ENCODE data around the gene TAF4.
"Not testable (repeated sequence)": the region's sequence is repeated elsewhere in the genome, so short reads cannot be mapped to it uniquely, and the experiment has no call there.

TAF4 gene

GRCh38 chr20:61974357-61974665 lies 91.4 kb downstream of the TAF4 start:
- FAIRE-seq, result no peak

- no peak for FAIRE-seq
These were observed 91.9 kb downstream of the TAF4 start for GRCh38 chr20:61973515-61974356.

GRCh38 chr20:61972636-61973508 lies 92.8 kb downstream of the TAF4 start:
- no peak for FAIRE-seq

- not testable (repeated sequence) for FAIRE-seq
These were observed 94.1 kb downstream of the TAF4 start for GRCh38 chr20:61971595-61971994.

DNA sequence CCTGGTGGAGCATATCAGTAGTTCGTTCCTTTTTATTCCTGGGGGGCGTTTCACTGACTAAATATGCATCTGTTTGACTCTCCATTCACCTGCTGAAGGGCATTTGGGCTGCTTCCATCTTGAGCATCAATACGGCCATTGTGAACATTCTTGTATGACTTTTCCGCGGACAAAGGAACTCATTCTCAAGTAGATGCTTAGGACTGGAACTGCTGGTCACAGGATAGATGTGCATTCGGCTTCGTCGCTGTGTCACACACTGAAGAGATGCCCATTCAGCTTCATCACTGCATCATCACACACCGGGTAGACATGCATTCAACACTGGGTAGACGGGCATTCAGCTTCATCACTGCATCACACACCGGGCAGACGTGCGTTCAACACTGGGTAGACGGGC lies 95.3 kb downstream of the TAF4 start:
- no peak for FAIRE-seq

DNA sequence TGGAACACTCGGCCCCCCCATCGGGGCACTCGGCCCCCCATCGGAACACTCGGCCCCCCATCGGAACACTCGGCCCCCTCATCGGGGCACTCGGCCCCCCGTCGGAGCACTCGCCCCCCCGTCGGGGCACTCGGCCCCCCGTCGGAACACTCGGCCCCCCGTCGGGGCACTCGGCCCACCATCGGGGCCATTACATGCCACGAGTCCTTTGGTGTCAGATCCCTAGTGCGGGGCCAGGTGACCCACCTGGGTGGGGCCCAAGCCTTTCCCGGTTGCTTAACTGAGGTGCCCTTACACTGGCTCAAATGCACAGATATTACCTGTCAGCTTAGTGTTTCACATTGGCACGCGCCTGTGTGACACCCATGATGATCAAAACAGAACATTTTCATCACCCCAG lies 95.9 kb downstream of the TAF4 start:
- no peak for FAIRE-seq

DNA sequence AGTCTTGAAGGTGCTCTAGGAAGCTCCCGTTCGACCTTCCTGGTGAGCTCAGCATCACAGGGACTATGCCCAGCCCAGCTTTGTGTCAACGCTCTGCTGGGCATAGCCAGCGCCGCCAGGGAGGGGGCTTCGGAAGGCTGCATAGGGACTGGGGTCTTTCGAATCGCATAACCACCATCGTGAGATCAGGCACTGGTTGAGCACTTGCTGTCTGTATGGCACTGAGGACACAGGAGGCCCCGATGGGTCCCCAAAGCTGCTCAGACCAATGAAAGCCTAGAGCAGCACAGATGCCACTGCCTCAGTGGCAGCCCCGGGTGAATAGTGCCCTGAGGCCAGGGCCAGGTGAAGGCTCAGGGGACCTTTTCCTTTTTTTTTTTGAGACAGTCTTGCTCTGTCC lies 96.7 kb downstream of the TAF4 start:
- FAIRE-seq, result no peak

DNA sequence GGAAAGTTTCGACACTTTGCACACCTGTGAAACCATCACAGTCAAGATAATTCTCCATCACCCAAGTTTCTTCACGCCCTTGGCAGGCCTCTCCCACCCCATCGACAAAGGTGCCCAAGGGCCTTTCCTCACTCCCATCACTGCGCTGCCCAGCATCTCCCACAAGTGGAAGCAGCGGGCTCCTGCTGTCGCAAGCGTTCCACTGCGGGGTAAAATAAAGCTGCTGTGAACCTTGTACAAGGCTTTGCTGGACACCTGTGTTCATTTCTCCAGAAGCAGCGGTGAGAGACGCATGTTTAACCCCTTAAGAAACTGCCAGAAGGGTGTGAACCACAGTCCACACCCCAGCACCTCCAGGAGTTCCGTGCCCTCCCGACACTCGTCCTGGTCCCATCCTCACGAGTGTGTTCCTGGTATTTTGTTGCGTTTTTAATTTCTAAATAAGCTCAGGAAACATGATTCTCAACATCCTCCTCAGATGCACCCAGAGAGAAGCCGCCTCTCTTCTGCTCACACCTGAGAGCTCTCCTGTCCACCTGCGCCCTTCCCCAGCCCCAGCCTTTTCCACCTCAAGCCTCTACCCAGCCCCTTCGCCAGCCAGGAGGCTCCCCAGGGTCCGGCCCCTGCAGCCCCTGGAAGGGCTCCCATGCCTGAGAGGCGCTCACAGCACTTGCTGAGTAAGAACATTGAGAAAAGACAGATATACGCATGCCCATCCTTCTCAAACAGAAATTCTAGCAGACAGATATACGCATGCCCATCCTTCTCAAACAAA lies 97.5 kb downstream of the TAF4 start:
- no peak for FAIRE-seq

DNA sequence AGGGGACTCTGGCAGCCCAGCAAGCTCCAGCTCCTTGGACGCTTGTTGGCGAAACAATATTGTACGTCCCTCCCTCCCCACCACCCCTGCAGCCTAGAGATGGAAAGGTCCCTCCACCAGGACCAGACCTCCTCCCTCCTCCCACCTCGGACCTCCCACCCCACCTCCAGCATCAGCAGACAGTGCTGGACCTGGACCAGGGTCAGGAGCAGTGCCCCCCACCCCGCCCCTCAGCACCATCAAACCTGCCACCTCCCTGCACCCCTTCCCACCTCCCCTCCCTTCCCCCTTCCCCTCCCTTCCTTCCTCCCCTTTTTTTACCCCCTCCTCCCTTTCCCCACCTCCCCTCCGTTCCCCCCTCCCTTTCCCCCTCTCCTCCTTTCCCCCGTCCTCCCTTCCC lies 98.4 kb downstream of the TAF4 start:
- no peak for FAIRE-seq

DNA sequence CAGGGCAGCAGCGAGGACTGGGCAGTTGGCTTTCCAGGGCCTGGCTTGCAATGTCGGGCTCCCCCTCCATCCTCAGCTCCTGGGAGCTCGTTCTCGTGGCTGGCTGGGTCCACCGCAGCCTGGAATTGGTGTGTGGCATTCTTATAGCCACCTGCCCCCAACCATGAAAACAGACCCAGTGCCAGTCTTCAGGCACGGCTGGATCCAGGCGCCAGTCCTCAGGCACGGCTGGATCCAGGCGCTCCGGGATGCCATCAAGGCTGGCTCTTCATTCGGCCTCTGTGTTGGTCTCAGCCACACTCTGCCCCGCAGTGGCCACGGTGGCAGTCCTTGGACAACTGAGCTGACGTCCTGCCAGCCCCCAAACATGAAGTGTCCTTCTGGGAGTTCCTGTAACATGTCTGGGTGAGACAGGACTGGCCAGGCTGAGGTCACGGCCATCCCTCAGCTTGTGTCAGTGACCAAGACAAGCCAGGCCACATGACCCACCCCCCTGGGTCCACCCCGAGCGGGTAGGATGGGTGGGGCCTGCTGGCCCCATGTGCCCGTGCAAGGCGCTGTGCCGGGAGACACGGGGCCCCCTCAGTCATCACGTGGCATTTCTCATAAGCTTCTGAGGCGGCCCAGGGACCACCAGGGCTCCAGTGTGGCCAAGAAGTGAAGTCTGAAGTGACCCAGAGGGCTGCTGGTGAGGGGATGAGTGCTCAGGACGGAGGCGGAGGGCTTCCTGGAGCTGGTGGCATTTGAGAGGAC lies 99.0 kb downstream of the TAF4 start:
- no peak for FAIRE-seq

- FAIRE-seq, result no peak
These were observed 99.8 kb downstream of the TAF4 start for GRCh38 chr20:61965606-61966491.

GRCh38 chr20:61964675-61965605 lies 100.7 kb downstream of the TAF4 start:
- FAIRE-seq, result no peak

- FAIRE-seq, result no peak
These were observed 101.6 kb downstream of the TAF4 start for GRCh38 chr20:61963885-61964674.

DNA sequence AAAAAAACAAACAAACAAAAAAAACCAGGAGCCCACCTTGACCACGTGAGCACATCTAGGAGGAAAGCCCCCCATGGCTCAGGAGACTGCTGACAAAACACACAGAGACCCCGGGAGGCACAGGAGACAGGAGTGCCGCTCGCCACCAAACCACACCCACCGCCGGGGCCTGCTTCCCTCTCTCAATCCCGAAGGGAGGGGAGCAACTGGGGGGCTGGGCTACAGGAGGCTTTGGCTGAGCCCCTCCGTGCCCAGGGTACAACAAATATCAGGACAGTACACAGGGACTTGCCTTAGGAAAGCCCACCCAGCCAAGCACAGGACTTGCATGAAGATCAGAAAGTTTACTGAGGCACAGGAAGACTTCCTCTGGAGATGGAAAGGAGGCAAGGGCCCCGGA lies 102.5 kb downstream of the TAF4 start:
- FAIRE-seq, result no peak

DNA sequence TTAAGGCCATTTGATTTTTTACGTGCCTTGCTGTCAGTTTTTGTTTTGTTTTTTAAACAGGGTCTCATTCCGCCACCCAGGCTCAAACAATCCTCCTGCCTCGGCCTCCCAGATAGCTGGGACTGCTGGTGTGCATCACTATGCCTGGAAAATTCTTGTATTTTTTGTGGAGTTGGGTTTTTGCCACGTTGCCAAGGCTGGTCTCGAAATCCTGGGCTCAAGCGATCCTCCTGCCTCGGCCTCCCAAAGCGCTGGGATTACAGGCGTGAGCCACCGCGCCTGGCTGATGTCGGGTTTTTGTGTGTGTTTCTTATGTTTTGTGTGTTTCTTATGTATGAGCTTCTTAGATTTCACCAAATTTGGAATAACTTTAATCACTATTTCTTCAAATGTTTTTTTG lies 104.8 kb downstream of the TAF4 start:
- FAIRE-seq, result no peak

DNA sequence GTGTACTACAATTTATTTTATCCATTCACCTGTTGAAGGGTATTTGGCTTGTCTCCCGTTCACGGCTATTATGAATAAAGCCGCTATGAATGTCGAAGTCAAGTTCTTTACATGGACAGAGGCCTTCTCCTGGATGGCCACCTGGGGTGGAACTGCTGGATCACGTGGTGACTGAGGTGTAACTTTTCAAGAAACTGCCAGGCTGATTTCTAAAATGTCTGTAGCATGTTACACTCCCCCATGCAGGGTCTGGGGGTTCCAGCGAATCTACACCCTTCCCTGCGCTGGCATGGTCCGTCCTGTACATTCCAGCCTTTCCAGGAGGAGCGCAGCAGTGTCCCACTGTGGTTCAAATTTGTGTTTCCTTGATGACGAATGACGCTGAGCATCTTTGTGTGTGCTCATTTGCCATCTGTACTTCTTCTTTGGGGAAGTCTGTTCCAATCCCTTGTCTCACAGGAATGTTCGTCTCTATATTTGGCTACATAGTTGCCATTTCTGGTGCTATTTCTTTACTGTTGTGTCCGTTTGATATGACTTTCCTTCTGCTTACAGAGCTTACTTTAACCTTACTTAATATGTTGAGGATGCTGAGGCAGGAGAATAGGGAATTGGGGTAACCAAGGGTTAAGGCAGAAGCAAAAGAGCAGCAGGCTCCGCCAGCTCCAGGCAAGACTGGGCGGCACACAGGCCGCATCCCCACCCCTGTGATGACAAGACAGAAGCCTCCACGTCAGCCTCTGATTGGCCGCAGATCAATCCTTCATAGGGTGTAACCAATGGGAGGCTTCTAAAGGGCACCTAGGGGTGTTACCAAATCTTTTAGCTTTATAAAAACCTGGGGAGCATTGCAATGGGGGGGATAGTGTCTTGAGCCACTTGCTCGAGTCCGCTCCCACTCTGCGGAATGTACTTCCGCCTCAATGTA lies 106.6 kb downstream of the TAF4 start:
- no peak for FAIRE-seq

GRCh38 chr20:61957961-61958715 lies 107.5 kb downstream of the TAF4 start:
- FAIRE-seq, result no peak
